Transverse colon (tissue), 3 donors: Measurements from ENCODE around the gene CEACAM18.

Experiments
- POLR2A ChIP-seq: fragments of 450-650 bp; IDR thresholded peaks from one replicate; pipeline ENCODE4 v1.6.1; 2016; ENCODE audit warnings: antibody characterized with exemption, mild to moderate bottlenecking, moderate library complexity
- TF ChIP-seq, protein P1 (sequence below), 5 experiments: fragments of 200-600 bp in 3 of 5; fragments of 450-650 bp in 2 of 5; sonication (generic) in 3 of 5; IDR thresholded peaks; 1 replicate in 2 of 5; 2 replicates in 3 of 5; pipeline ENCODE4 v1.5.1; 2016 to 2017; ENCODE audit warnings: antibody characterized with exemption in 5 of 5, inconsistent platforms in 3 of 5, mild to moderate bottlenecking in 2 of 5, moderate library complexity in 1 of 5

DNA sequence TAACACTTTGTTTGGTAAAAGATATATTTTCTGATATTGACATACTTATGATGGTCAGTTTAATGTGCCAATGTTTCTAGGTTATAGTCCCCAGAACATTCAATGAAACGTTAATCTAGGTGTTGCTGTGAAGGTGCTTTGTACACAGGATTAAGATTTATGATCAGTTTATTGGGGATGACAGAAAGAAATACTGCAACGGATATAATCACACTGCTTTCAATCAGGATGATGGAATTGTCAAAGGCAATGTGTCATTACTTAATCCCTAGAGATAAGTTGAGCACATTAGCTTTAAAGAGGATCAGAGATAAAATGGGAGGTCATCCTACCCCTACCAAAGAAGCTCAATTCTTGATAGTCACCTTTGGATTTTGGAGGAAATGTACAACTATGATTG lies 35.6 kb downstream of the CEACAM18 start:
- TF ChIP-seq POLR2A = no peak
- TF ChIP-seq, protein P1, sequence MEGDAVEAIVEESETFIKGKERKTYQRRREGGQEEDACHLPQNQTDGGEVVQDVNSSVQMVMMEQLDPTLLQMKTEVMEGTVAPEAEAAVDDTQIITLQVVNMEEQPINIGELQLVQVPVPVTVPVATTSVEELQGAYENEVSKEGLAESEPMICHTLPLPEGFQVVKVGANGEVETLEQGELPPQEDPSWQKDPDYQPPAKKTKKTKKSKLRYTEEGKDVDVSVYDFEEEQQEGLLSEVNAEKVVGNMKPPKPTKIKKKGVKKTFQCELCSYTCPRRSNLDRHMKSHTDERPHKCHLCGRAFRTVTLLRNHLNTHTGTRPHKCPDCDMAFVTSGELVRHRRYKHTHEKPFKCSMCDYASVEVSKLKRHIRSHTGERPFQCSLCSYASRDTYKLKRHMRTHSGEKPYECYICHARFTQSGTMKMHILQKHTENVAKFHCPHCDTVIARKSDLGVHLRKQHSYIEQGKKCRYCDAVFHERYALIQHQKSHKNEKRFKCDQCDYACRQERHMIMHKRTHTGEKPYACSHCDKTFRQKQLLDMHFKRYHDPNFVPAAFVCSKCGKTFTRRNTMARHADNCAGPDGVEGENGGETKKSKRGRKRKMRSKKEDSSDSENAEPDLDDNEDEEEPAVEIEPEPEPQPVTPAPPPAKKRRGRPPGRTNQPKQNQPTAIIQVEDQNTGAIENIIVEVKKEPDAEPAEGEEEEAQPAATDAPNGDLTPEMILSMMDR (IDR thresholded peaks at IDR 0.05) = no peak
